HG02678 (cell line): ENCODE data around the gene DIPK1C.
A peak's percentile ranks its signal among the peaks of the same experiment; 100 is the strongest.
"Not testable (repeated sequence)": the region's sequence is repeated elsewhere in the genome, so short reads cannot be mapped to it uniquely, and the experiment has no call there.

Source experiments
- ATAC-seq: cut with Tn5 transposase; IDR thresholded peaks from one replicate; pipeline ENCODE4 v1.9.1; 2021; ENCODE audit warnings: mild to moderate bottlenecking, moderate library complexity; ENCODE audit not compliant: unreplicated experiment

The DIPK1C gene

GRCh38 chr18:74457043-74457724 lies at the start of gene DIPK1C:
DIPK1C (minus strand) TSS chr18:74457308; CDS start chr18:74457259, 49 bp downstream.
- ATAC-seq, result no peak

DNA sequence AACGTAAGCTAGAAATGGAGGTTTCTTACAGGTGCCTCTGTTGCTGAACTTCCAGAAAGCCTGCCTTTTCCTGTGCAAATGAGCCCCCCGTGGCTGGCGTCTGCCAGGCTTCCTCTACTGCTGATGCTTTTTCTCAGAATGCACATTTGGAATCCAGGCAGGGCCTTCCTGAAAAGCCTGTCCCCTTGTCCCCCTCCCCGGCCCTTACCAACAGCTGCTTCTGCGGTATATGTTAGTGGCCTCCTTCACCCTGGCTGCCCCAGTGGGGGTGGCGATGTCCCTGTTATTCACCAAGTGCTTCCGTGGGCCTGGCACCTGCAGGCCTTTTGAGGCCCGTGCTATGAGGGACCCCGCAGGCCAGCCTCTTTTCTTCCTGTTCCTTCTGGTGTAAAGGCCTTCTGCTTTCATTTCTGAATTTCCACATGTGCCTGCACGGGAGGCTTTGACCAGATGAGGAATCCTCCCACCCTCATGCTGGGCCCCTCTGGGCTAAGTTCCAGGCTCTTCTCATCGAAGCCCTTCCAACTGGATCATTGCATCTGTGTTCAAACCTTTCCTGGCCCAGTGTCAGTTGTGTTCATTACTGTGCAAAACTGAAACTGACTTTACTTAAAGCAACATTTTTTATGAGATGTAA lies 49.5 kb upstream of the DIPK1C start:
- ATAC-seq, result no peak

DNA sequence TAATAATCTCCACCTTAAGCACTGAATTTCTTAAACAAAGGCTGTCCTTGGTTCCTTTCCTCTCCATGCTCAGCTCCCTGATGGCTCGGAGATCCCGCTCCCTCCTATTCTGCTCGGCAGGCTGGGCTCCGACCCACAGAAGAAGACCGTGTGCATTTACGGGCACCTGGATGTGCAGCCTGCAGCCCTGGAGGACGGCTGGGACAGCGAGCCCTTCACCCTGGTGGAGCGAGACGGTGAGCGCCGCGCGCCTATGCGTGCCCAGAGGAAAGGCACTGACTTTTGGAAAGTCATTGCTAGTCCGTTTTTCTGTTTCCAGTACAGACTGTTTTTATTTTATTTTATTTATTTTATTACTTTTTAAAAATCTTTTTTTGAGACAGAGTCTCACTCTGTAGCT lies 48.7 kb upstream of the DIPK1C start:
- ATAC-seq, result no peak

GRCh38 chr18:74503137-74503536 lies 46.0 kb upstream of the DIPK1C start:
- no peak for ATAC-seq

- no peak for ATAC-seq
These were observed 44.3 kb upstream of the DIPK1C start for GRCh38 chr18:74501386-74501785.

- ATAC-seq, result not testable (repeated sequence)
These were observed 43.7 kb upstream of the DIPK1C start for GRCh38 chr18:74500774-74501173.

- no peak for ATAC-seq
These were observed 43.3 kb upstream of the DIPK1C start for GRCh38 chr18:74500372-74500771.

- peak; percentile 26 for ATAC-seq
These were observed 42.5 kb upstream of the DIPK1C start for GRCh38 chr18:74499633-74500032.

- ATAC-seq, result peak; percentile 35
These were observed 41.9 kb upstream of the DIPK1C start for GRCh38 chr18:74498712-74499627.

DNA sequence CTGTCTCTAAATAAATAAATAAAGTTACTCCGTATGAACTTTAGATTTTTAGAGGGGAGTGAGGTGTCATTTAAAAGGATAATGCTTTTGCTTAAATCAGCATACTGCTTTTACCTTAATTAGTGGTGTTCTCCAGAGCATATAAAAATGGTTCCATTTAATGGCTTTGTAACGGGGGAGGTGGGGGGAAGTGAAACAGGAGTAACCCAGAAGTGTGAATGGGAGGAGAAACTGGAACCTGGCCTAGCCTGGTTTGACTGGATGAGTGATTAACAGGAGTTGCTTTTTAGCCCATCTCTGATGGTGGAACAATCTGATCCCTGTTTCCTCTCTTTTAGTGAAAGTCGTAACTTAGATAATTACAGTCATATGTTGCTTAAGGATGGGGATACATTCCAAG lies 40.7 kb upstream of the DIPK1C start:
- ATAC-seq, result no peak

- no peak for ATAC-seq
These were observed 40.2 kb upstream of the DIPK1C start for GRCh38 chr18:74497324-74497676.

- peak; percentile 24 for ATAC-seq
These were observed 39.6 kb upstream of the DIPK1C start for GRCh38 chr18:74496508-74497323.

GRCh38 chr18:74495581-74496507 lies 38.7 kb upstream of the DIPK1C start, which contains the start of gene CNDP2:
CNDP2 (plus strand) TSS chr18:74496363; CDS start chr18:74499974, 3,611 bp downstream.
- ATAC-seq, result peak; percentile 78

DNA sequence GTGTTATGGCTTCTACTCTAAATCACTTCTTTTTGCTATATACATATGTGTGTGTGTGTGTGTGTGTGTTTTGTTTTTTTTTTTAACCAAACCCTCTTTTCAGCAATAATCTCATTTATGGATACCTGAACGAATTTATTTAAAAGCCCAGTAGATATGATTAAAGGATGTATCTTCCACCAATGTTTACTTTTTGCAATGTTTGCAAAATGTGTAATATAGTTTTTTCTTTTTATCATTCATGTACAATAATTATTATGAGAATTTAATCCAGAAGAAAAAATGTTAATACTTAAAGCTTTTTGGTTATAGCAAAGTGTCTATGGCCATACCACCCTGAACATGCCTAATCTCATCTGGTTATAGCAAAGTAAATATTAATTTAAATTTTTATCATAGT lies 37.4 kb upstream of the DIPK1C start:
- ATAC-seq, result no peak

- ATAC-seq, result no peak
These were observed 36.6 kb upstream of the DIPK1C start for GRCh38 chr18:74493689-74494088.

- no peak for ATAC-seq
These were observed 35.2 kb upstream of the DIPK1C start for GRCh38 chr18:74492259-74492658.

DNA sequence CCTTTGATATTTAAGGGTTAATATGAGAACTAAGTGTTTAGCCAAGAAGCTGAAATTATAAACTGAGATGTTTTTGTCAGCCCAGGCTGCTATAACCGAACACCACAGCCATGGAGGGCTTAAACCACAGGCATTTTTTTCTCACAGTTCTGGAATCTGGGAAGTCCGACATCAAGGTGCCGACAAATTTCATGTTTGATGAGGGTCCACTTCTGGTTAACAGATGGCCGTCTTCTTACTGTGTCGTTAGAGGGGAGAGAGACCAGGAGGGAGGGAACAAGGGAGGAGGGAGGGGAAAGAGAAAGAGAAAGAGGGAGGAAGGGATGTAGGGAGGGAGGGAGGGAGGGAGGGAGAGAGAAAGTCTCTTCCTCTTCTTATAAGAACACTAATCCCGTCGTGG lies 32.6 kb upstream of the DIPK1C start:
- no peak for ATAC-seq

- no peak for ATAC-seq
These were observed 31.8 kb upstream of the DIPK1C start for GRCh38 chr18:74488864-74489263.

DNA sequence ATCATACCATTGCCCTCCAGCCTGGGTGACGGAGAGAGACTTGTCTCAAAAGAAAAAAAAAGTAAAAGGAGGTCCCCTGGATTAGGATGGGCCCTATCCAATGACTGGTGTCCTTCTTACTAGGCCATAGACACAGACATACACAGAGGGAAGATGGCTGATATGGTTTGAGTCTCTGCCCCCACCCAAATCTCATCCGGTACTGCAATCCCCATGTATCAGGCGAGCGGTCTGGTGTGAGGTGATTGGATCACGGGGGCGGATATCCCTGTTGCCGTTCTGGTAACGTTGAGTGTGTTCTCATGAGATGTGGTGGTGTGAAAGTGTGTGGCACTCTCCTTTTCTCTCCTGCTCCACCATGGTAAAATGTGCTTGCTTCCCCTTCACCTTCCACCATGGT lies 31.2 kb upstream of the DIPK1C start:
- no peak for ATAC-seq
